Neural progenitor cell (in vitro differentiated cells): ENCODE data around the gene PHC3.

Experiments used
- EZH2phosphoT487 ChIP-seq: fragments of 200-600 bp; sonication (generic); IDR thresholded peaks from 2 replicates; pipeline ENCODE4 v1.6.1; 2017; ENCODE audit warnings: antibody characterized with exemption
- TF ChIP-seq, protein P1 (sequence below): fragments of 200-600 bp; sonication (generic); IDR thresholded peaks from 2 replicates; pipeline ENCODE4 v1.5.1; 2017; ENCODE audit warnings: antibody characterized with exemption, mild to moderate bottlenecking

DNA sequence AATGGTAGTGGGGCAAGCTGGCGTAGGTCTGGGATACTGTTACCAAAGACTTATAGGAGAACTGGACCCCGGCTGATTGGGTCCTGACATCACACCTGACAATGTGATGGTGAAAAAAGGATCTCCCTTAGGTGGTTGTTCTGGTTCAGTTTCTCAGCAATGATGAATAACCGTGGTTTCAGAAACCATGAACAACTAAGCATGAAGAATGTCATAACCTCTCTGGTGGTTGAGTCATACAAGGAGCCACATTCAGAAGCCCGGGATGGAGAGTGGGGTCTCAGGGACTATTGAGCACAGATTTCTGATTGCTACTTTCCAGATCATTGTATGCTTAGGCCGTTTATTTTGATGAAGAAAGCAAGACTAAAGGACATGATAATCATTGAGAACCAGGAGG lies 126.3 kb downstream of the PHC3 start:
- TF ChIP-seq, protein P1, sequence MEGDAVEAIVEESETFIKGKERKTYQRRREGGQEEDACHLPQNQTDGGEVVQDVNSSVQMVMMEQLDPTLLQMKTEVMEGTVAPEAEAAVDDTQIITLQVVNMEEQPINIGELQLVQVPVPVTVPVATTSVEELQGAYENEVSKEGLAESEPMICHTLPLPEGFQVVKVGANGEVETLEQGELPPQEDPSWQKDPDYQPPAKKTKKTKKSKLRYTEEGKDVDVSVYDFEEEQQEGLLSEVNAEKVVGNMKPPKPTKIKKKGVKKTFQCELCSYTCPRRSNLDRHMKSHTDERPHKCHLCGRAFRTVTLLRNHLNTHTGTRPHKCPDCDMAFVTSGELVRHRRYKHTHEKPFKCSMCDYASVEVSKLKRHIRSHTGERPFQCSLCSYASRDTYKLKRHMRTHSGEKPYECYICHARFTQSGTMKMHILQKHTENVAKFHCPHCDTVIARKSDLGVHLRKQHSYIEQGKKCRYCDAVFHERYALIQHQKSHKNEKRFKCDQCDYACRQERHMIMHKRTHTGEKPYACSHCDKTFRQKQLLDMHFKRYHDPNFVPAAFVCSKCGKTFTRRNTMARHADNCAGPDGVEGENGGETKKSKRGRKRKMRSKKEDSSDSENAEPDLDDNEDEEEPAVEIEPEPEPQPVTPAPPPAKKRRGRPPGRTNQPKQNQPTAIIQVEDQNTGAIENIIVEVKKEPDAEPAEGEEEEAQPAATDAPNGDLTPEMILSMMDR: no peak
- TF ChIP-seq EZH2phosphoT487: no peak
